GM10266 (cell line): Measurements from ENCODE around the gene LAMB1.

Experiments
- DNase-seq: peaks from one replicate; pipeline ENCODE4 v3.0.0; 2012; ENCODE audit errors: extremely low spot score
- CTCF ChIP-seq: IDR thresholded peaks from 2 replicates; pipeline ENCODE4 v1.5.1; 2012; ENCODE audit warnings: mild to moderate bottlenecking, low read depth; ENCODE audit not compliant: control insufficient read depth, insufficient read depth; ENCODE audit errors: missing control alignments

The LAMB1 gene

GRCh38 chr7:108018668-108019067 is 15.7 kb upstream of the LAMB1 start:
- no peak for DNase-seq
- no peak for TF ChIP-seq CTCF

GRCh38 chr7:108017776-108018151 is 14.8 kb upstream of the LAMB1 start:
- DNase-seq = no peak
- no peak for TF ChIP-seq CTCF

- peak; percentile 21 for TF ChIP-seq CTCF
- no peak for DNase-seq
These were observed 14.1 kb upstream of the LAMB1 start for GRCh38 chr7:108016841-108017775.

GRCh38 chr7:108015740-108016139 is 12.8 kb upstream of the LAMB1 start:
- no peak for DNase-seq
- TF ChIP-seq CTCF = no peak

- no peak for TF ChIP-seq CTCF
- no peak for DNase-seq
These were observed 12.1 kb upstream of the LAMB1 start for GRCh38 chr7:108014747-108015682.

- TF ChIP-seq CTCF = no peak
- DNase-seq = no peak
These were observed 11.3 kb upstream of the LAMB1 start for GRCh38 chr7:108014215-108014614.
